Measurements from ENCODE around the gene SLC38A5.

GRCh38 chrX:48482526-48482925 is 12.5 kb upstream of the SLC38A5 start:
- TF ChIP-seq CTCF (IDR thresholded peaks at IDR 0.05) (no peak), ELF4 (CRISPR knock-in tag; IDR thresholded peaks at IDR 0.05; ENCODE audit: low read depth) (no peak)
